MM.1S (cell line): ENCODE results near the gene G0S2.

Experiments
- CTCF ChIP-seq: fragments of 300-600 bp; sonication (generic); IDR thresholded peaks from 2 replicates; pipeline ENCODE4 v1.5.1; 2016; ENCODE audit warnings: antibody characterized with exemption, low read length, mixed read lengths
- EZH2 ChIP-seq: fragments of 300-600 bp; sonication (generic); optimal IDR thresholded peaks from 2 replicates; pipeline ENCODE3; 2017; ENCODE audit warnings: low read depth, mild to moderate bottlenecking, antibody characterized with exemption, low read length, mixed read lengths
- EZH2phosphoT487 ChIP-seq: fragments of 300-600 bp; sonication (generic); IDR thresholded peaks from 2 replicates; pipeline ENCODE4 v1.6.1; 2018; ENCODE audit warnings: antibody characterized with exemption, low read length

DNA sequence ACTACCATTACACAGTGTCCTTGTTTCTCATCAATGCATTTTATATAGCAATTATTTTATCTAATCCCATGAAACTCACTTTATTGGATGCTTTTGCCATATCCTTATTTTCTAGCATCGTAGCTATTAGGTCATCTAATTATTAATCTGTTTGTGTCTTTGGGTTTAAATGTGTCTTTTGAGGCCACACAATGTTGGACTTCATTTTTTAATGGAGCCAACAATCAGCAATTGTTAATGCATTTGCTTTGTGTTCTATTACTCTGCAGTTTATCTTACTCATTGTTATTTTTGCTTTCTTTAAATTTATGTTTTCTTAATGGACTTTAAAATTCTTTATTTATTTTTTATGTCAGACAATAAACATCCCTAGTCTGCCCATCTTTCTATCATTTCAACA is 27.6 kb downstream of the G0S2 start:
- TF ChIP-seq CTCF (no peak), EZH2 (no peak), EZH2phosphoT487 (no peak)
